T-helper 1 cell treated with Interleukin-12 subunit alpha and Interleukin-12 subunit beta and Interleukin-4 antibody, amounts not matched to agents 30 μg/mL and 1 μg/mL, for 36 hours (primary cell): ENCODE measurements around the gene ITPKC.

Source experiments
- H3K27ac Mint-ChIP-seq: one replicate; pipeline ENCODE4 v1.8.0; 2021; ENCODE audit warnings: mild to moderate bottlenecking, mixed read lengths
- H3K27me3 Mint-ChIP-seq: one replicate; pipeline ENCODE4 v1.8.0; 2021; ENCODE audit warnings: low read depth, mixed read lengths
- H3K36me3 Mint-ChIP-seq: one replicate; pipeline ENCODE4 v1.8.0; 2021; ENCODE audit warnings: low read depth, mixed read lengths
- H3K4me1 Mint-ChIP-seq: one replicate; pipeline ENCODE4 v1.8.0; 2021; ENCODE audit warnings: low read depth, mixed read lengths
- H3K4me3 Mint-ChIP-seq: one replicate; pipeline ENCODE4 v1.8.0; 2021; ENCODE audit warnings: mild to moderate bottlenecking, moderate library complexity, mixed read lengths
- H3K9me3 Mint-ChIP-seq: one replicate; pipeline ENCODE4 v1.8.0; 2021; ENCODE audit warnings: mixed read lengths

The ITPKC gene

GRCh38 chr19:40685563-40685962 is 31.3 kb upstream of the ITPKC start:
- Mint-ChIP-seq H3K4me1 (no peaks in the 10 kb centered on the region), H3K4me3 (no peak overlapping the region), H3K27ac (no peak overlapping the region), H3K9me3 (no peaks in the 10 kb centered on the region), H3K36me3 (peaks cover 10% of the 10 kb centered on the region), H3K27me3 (no peaks in the 10 kb centered on the region)

- H3K27ac Mint-ChIP-seq: no peak overlapping the region
- peaks cover 10% of the 10 kb centered on the region for H3K36me3 Mint-ChIP-seq
- H3K4me1 Mint-ChIP-seq: peaks cover 3% of the 10 kb centered on the region
- no peaks in the 10 kb centered on the region for H3K27me3 Mint-ChIP-seq
- no peaks in the 10 kb centered on the region for H3K9me3 Mint-ChIP-seq
- H3K4me3 Mint-ChIP-seq: no peak overlapping the region
Observed at GRCh38 chr19:40686882-40687524, 29.9 kb upstream of the ITPKC start.

GRCh38 chr19:40687525-40688016 is 29.3 kb upstream of the ITPKC start:
- H3K4me3 Mint-ChIP-seq: no peak overlapping the region
- no peaks in the 10 kb centered on the region for H3K27me3 Mint-ChIP-seq
- H3K36me3 Mint-ChIP-seq: peaks cover 10% of the 10 kb centered on the region
- no peak overlapping the region for H3K27ac Mint-ChIP-seq
- peaks cover 3% of the 10 kb centered on the region for H3K4me1 Mint-ChIP-seq
- no peaks in the 10 kb centered on the region for H3K9me3 Mint-ChIP-seq

- H3K27me3 Mint-ChIP-seq: no peaks in the 10 kb centered on the region
- H3K4me1 Mint-ChIP-seq: peaks cover 3% of the 10 kb centered on the region
- no peak overlapping the region for H3K4me3 Mint-ChIP-seq
- H3K9me3 Mint-ChIP-seq: no peaks in the 10 kb centered on the region
- H3K27ac Mint-ChIP-seq: no peak overlapping the region
- H3K36me3 Mint-ChIP-seq: peaks cover 8% of the 10 kb centered on the region
Observed at GRCh38 chr19:40688309-40688708, 28.6 kb upstream of the ITPKC start.

GRCh38 chr19:40688987-40689338 is 27.9 kb upstream of the ITPKC start:
- H3K4me3 Mint-ChIP-seq: no peak overlapping the region
- no peak overlapping the region for H3K27ac Mint-ChIP-seq
- H3K4me1 Mint-ChIP-seq: peaks cover 3% of the 10 kb centered on the region
- no peaks in the 10 kb centered on the region for H3K9me3 Mint-ChIP-seq
- H3K36me3 Mint-ChIP-seq: peaks cover 8% of the 10 kb centered on the region
- no peaks in the 10 kb centered on the region for H3K27me3 Mint-ChIP-seq

- H3K4me1 Mint-ChIP-seq: peaks cover 3% of the 10 kb centered on the region
- H3K9me3 Mint-ChIP-seq: no peaks in the 10 kb centered on the region
- H3K27me3 Mint-ChIP-seq: no peaks in the 10 kb centered on the region
- peaks cover 6% of the 10 kb centered on the region for H3K36me3 Mint-ChIP-seq
- no peak overlapping the region for H3K4me3 Mint-ChIP-seq
- no peak overlapping the region for H3K27ac Mint-ChIP-seq
Observed at GRCh38 chr19:40689339-40690049, 27.4 kb upstream of the ITPKC start.

- Mint-ChIP-seq H3K4me3 (peak within 1 kb of the TSS; percentile 92), H3K27me3 (no peaks in the 10 kb centered on the region), H3K9me3 (no peaks in the 10 kb centered on the region), H3K27ac (peak within 1 kb of the TSS; percentile 96), H3K4me1 (peaks cover 3% of the 10 kb centered on the region), H3K36me3 (peaks cover 4% of the 10 kb centered on the region)
Observed at GRCh38 chr19:40690050-40690692, 26.7 kb upstream of the ITPKC start, which contains the start of gene NUMBL. NUMBL (minus strand) TSS chr19:40690651; CDS start chr19:40690483, 168 bp downstream.

- peak overlapping the region; percentile 92 for H3K4me3 Mint-ChIP-seq
- H3K27me3 Mint-ChIP-seq: no peaks in the 10 kb centered on the region
- no peaks in the 10 kb centered on the region for H3K9me3 Mint-ChIP-seq
- H3K36me3 Mint-ChIP-seq: peaks cover 3% of the 10 kb centered on the region
- peak overlapping the region; percentile 96 for H3K27ac Mint-ChIP-seq
- H3K4me1 Mint-ChIP-seq: peaks cover 3% of the 10 kb centered on the region
Observed at GRCh38 chr19:40690693-40691420, 26.1 kb upstream of the ITPKC start.

- H3K27me3 Mint-ChIP-seq: no peaks in the 10 kb centered on the region
- peak overlapping the region; percentile 96 for H3K27ac Mint-ChIP-seq
- H3K4me1 Mint-ChIP-seq: peaks cover 3% of the 10 kb centered on the region
- H3K36me3 Mint-ChIP-seq: peaks cover 4% of the 10 kb centered on the region
- no peaks in the 10 kb centered on the region for H3K9me3 Mint-ChIP-seq
- peak overlapping the region; percentile 48 for H3K4me3 Mint-ChIP-seq
Observed at GRCh38 chr19:40691421-40692211, 25.3 kb upstream of the ITPKC start.

- Mint-ChIP-seq H3K27me3 (no peaks in the 10 kb centered on the region), H3K27ac (peak overlapping the region; percentile 42), H3K9me3 (no peaks in the 10 kb centered on the region), H3K4me3 (no peak overlapping the region), H3K4me1 (peaks cover 3% of the 10 kb centered on the region), H3K36me3 (peaks cover 4% of the 10 kb centered on the region)
Observed at GRCh38 chr19:40692212-40692551, 24.7 kb upstream of the ITPKC start.

GRCh38 chr19:40693150-40693788 is 23.6 kb upstream of the ITPKC start:
- no peaks in the 10 kb centered on the region for H3K27me3 Mint-ChIP-seq
- H3K27ac Mint-ChIP-seq: no peak overlapping the region
- peaks cover 4% of the 10 kb centered on the region for H3K36me3 Mint-ChIP-seq
- H3K4me3 Mint-ChIP-seq: no peak overlapping the region
- peaks cover 3% of the 10 kb centered on the region for H3K4me1 Mint-ChIP-seq
- no peaks in the 10 kb centered on the region for H3K9me3 Mint-ChIP-seq

- Mint-ChIP-seq H3K4me3 (no peak overlapping the region), H3K4me1 (peaks cover 3% of the 10 kb centered on the region), H3K9me3 (no peaks in the 10 kb centered on the region), H3K27ac (no peak overlapping the region), H3K27me3 (no peaks in the 10 kb centered on the region), H3K36me3 (peaks cover 4% of the 10 kb centered on the region)
Observed at GRCh38 chr19:40693896-40694295, 23.0 kb upstream of the ITPKC start.

GRCh38 chr19:40695881-40696280 is 21.0 kb upstream of the ITPKC start:
- no peak overlapping the region for H3K27ac Mint-ChIP-seq
- H3K36me3 Mint-ChIP-seq: peaks cover 12% of the 10 kb centered on the region
- H3K4me1 Mint-ChIP-seq: peaks cover 3% of the 10 kb centered on the region
- no peak overlapping the region for H3K4me3 Mint-ChIP-seq
- no peaks in the 10 kb centered on the region for H3K27me3 Mint-ChIP-seq
- no peaks in the 10 kb centered on the region for H3K9me3 Mint-ChIP-seq
